Measurements from ENCODE around the gene ST3GAL5.

DNA sequence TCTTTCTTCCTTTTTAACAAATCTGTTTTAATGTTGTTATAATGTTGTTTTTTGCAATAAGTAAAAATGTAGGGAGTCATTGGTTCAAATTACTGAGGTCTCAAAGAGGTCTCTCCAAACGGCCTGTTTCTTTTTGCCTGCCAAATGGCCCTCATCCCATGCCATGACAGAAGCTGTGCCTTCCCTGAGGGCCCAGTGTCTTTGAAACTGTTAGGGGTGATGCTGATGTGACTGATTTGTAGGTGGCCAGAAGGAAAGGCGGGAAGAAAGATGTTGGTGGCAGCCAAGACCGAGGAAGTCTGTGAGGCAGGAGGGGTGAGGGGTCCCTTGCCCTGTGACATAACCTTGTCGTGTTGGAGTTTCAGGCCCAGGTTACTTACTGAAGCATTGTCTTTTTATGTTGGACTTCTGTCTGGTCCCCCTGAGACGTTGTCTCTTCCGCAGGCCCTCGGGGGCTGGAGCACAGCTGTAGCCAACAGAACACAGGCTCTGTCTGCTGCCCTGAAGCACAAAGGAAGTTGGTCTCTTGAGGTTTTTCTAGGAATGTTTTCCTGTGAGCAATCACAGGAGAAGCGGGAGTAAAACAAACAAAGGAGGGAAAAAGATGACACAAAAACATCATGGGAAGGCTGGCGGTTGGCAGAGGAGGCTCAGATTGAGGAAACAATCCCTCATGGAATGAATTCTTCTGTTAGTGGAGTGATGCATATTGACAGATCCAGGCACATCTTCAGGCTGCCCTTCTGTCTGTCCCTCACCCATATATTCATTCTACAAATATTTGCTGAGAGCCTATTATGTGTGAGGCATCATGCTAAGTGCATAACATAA lies 4.9 kb upstream of the ST3GAL5 start:
- TF ChIP-seq, protein P1, sequence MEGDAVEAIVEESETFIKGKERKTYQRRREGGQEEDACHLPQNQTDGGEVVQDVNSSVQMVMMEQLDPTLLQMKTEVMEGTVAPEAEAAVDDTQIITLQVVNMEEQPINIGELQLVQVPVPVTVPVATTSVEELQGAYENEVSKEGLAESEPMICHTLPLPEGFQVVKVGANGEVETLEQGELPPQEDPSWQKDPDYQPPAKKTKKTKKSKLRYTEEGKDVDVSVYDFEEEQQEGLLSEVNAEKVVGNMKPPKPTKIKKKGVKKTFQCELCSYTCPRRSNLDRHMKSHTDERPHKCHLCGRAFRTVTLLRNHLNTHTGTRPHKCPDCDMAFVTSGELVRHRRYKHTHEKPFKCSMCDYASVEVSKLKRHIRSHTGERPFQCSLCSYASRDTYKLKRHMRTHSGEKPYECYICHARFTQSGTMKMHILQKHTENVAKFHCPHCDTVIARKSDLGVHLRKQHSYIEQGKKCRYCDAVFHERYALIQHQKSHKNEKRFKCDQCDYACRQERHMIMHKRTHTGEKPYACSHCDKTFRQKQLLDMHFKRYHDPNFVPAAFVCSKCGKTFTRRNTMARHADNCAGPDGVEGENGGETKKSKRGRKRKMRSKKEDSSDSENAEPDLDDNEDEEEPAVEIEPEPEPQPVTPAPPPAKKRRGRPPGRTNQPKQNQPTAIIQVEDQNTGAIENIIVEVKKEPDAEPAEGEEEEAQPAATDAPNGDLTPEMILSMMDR (conservative IDR thresholded peaks at IDR 0.05 in 1 of 2, IDR thresholded peaks at IDR 0.05 in 1 of 2; ENCODE audit: low read depth in 1 of 2, low read length in 2 of 2): no peak
- no peak for TF ChIP-seq EZH2 (IDR thresholded peaks at IDR 0.05; ENCODE audit: low read length, missing control alignments)

Measured in fibroblast of lung (primary cell).